Activated CD4-positive, CD25-positive, alpha-beta regulatory T cell treated with anti-CD3 and anti-CD28 coated beads, Interleukin-2, amount 50 U/mL, for 16 hours (primary cell): ENCODE measurements around the gene LBR.

Experiments
- DNase-seq: peaks from one replicate; pipeline ENCODE4 v3.0.0-alpha.2; 2020; ENCODE audit warnings: low read depth, low spot score

The LBR gene

GRCh38 chr1:225378880-225379279, 49.0 kb downstream of the LBR start:
- DNase-seq = no peak

GRCh38 chr1:225374996-225375395, 52.8 kb downstream of the LBR start:
- DNase-seq = no peak

GRCh38 chr1:225373155-225373554, 54.7 kb downstream of the LBR start:
- DNase-seq = no peak

GRCh38 chr1:225371366-225372010, 56.4 kb downstream of the LBR start:
- no peak for DNase-seq

- no peak for DNase-seq
These were observed 59.7 kb downstream of the LBR start for GRCh38 chr1:225368036-225368552.

- no peak for DNase-seq
These were observed 61.3 kb downstream of the LBR start for GRCh38 chr1:225366552-225366951.

GRCh38 chr1:225366018-225366417, 61.8 kb downstream of the LBR start:
- DNase-seq = no peak

GRCh38 chr1:225364439-225364838, 63.4 kb downstream of the LBR start:
- no peak for DNase-seq

GRCh38 chr1:225362805-225363204, 65.0 kb downstream of the LBR start:
- no peak for DNase-seq

GRCh38 chr1:225361176-225361575, 66.7 kb downstream of the LBR start:
- no peak for DNase-seq

GRCh38 chr1:225360119-225360518, 67.7 kb downstream of the LBR start:
- DNase-seq = no peak

- no peak for DNase-seq
These were observed 72.0 kb downstream of the LBR start for GRCh38 chr1:225355863-225356262.

- no peak for DNase-seq
These were observed 72.9 kb downstream of the LBR start for GRCh38 chr1:225354906-225355305.
